Measurements from ENCODE around the gene LRRFIP1.

The LRRFIP1 gene

DNA sequence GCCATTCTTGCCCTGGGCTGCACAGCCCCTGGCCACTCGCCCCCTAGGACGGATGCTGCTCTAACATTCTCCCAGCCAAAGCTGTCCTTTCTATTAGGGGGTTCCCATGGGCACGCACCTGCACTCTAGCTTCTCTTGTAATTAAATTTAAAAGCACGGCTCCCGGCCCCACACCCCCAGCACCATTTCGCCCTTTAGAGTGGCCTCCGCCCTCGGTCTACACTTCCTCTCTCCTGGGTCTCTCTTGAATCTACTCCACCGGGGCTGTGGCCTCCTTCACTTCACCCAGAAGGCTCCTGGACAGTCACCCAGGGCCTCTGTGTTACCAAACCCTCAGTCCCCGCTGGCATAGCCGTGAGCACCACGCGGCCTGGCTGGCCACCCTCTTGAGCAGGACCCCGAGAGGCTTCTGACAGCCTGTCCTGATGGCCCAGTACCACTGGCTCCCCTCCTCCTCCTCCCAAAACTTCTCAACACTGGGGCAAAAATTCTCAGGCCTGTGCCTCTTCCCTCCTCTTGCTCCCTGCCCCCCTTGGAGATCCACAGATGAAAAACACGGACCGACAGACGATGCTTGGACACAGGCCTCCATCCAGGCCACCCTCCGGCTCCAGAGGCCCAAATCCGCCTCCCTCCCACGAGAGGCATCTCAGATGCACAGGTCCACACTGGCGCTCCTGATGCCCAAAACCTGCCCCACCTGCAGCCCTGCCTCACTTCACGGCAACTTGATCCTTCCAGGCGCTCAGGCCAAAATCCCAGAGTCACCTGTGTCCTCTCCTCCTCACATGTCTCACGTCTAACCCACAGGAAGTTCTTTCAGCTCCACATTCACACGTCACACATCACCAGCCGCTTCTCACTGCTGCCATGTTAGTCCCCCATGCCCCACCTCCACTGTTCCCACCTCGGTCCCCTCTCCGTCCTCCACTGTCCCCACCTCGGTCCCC lies 29.9 kb upstream of the LRRFIP1 start:
- Mint-ChIP-seq H3K27me3 (ENCODE audit: low read depth, poor library complexity) (peaks cover 28% of the 10 kb centered on the region), H3K9me3 (no peaks in the 10 kb centered on the region), H3K4me3 (no peak overlapping the region), H3K4me1 (peaks cover 85% of the 10 kb centered on the region), H3K27ac (no peak overlapping the region), H3K36me3 (ENCODE audit: low read depth) (no peaks in the 10 kb centered on the region)
- DNase-seq: no peak
- TF ChIP-seq, protein P1, sequence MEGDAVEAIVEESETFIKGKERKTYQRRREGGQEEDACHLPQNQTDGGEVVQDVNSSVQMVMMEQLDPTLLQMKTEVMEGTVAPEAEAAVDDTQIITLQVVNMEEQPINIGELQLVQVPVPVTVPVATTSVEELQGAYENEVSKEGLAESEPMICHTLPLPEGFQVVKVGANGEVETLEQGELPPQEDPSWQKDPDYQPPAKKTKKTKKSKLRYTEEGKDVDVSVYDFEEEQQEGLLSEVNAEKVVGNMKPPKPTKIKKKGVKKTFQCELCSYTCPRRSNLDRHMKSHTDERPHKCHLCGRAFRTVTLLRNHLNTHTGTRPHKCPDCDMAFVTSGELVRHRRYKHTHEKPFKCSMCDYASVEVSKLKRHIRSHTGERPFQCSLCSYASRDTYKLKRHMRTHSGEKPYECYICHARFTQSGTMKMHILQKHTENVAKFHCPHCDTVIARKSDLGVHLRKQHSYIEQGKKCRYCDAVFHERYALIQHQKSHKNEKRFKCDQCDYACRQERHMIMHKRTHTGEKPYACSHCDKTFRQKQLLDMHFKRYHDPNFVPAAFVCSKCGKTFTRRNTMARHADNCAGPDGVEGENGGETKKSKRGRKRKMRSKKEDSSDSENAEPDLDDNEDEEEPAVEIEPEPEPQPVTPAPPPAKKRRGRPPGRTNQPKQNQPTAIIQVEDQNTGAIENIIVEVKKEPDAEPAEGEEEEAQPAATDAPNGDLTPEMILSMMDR (IDR thresholded peaks at IDR 0.05): no peak

DNA sequence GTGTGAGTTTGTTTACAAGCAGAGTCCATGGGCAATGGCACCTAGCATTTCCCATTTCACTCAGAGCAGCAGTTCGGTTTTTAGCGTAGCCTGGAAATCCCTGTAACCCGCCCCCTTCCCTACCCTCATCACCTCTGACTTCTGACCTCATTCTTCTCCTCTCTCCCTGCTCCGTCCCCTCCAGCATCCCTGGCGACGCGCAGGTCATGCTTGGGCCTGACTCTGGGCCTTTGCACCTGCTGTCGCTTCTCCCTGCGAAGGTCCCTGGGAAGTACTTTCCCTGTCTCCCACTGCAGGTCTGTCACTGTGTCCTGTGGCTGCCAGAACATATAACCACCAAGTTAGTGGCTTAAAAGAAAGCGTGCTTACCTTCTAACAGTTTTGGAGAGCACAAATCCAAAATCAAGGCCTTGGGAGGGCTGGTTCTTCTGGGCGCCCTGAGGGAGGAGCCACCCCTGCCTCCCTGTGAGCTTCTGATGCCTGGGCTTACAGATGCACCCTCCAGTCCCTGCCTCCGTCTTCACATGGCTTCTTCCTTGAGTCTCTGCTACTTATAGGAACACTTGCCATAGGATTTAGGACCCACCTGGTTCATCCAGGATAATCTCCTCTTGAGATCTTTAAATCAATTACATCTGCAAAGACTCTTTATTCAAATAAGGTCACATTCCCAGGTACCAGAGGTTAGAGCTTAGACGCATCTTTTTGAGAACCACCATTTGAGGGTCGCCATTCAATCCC lies 28.7 kb upstream of the LRRFIP1 start:
- Mint-ChIP-seq H3K4me3 (no peak overlapping the region), H3K27ac (peak overlapping the region; percentile 75), H3K9me3 (no peaks in the 10 kb centered on the region), H3K36me3 (ENCODE audit: low read depth) (no peaks in the 10 kb centered on the region), H3K4me1 (peaks cover 85% of the 10 kb centered on the region), H3K27me3 (ENCODE audit: low read depth, poor library complexity) (peaks cover 28% of the 10 kb centered on the region)
- no peak for DNase-seq
- TF ChIP-seq, protein P1 (IDR thresholded peaks at IDR 0.05): no peak

DNA sequence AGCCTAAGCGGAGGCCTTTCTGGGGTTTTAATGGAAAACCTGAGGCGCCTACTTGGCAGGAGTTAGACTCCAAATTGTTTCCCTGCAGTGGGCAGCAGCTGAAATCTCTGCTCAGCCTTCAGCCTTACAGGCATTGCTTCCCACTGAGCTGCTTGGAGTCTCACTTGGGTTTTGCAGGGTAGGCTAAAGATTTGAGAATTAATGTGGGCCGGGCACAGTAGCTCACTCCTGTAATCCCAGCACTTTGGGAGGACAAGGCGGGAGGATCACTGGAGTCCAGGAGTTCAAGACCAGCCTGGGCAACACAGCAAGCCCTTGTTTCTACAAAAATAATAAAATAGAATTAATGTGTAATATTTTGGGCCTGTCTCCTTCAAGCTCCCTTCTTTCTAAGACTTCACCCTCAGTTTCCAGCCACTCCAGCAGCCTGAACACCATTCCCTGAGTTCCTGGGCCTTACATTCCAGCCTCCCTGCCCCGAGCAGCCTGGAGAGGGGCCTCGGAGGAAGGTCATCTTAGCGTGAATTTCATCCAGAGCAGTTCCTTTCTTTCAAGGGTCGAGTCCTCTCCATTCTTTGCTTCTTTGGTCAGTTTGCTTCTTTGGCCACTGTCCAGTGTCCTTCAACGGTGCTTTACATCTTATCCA lies 27.8 kb upstream of the LRRFIP1 start:
- Mint-ChIP-seq H3K4me1 (peaks cover 81% of the 10 kb centered on the region), H3K27ac (peak overlapping the region; percentile 61), H3K9me3 (no peaks in the 10 kb centered on the region), H3K36me3 (ENCODE audit: low read depth) (no peaks in the 10 kb centered on the region), H3K27me3 (ENCODE audit: low read depth, poor library complexity) (peaks cover 28% of the 10 kb centered on the region), H3K4me3 (no peak overlapping the region)
- DNase-seq: no peak
- TF ChIP-seq, protein P1 (IDR thresholded peaks at IDR 0.05): no peak

DNA sequence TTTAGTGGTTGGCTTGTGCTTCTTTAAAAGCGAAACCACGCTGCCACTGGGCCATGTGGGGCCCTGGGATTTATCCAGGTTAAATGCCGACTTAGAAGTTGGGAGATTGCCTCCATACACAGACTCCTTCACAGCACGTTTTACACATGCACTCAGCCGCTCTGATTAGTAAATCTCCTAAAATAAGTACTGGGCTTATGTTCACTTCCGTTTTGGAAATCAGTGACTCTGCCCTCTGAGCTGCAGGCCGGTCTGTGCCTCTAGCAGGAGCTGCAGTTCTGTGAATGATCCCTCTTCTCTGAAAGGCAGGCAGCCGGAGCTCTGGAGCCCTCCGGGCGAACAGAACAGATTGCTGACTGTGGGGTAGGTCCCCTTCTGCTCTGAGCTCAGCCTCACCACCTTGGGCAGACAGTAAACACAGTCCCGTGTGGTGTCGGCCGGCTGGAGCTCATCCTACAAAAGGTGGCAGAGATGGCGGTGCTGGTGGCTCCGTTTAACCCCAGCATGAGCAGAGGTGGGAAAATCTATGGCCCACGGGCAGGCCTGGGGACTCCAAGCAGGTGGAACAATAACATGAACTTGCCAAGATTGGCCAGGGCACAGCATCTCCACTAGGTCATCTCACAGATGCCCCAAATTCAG lies 27.1 kb upstream of the LRRFIP1 start:
- Mint-ChIP-seq H3K4me3 (no peak overlapping the region), H3K27ac (no peak overlapping the region), H3K9me3 (peaks cover 3% of the 10 kb centered on the region), H3K27me3 (ENCODE audit: low read depth, poor library complexity) (peaks cover 24% of the 10 kb centered on the region), H3K36me3 (ENCODE audit: low read depth) (no peaks in the 10 kb centered on the region), H3K4me1 (peaks cover 73% of the 10 kb centered on the region)
- TF ChIP-seq, protein P1 (IDR thresholded peaks at IDR 0.05): no peak
- no peak for DNase-seq

DNA sequence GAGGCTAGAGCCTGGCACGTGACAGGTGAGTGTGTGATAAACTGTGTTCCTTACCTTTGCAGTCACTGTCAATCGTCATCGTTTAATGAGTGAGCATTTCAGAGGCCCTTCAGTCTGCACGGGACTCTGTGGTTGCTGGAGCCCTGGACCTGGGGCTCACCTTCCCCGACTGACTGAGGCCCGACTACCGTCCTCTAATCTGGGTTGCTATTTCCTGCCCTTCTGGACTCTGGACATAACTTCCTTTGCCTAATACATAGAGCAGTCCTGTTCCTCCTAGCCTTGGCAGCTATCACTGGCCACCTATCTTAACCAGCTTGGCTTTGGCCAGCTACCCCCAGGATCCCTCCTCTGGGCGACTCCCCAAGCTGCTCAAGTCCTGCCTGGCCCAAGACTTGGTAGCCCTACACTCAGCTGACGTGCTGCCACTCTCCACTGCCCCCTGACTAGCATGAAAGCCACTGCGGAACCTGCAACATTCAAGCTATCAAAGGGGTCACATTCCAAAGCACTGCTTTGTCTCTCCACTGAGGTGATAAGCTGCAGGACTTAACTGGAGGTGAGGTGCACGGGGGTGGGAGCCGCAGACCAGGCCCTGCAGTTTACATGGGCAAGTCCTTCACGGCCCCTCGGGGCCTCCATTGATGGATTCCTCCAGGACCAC lies 25.8 kb upstream of the LRRFIP1 start:
- Mint-ChIP-seq H3K4me3 (no peak overlapping the region), H3K36me3 (ENCODE audit: low read depth) (no peaks in the 10 kb centered on the region), H3K9me3 (peaks cover 10% of the 10 kb centered on the region), H3K27ac (no peak overlapping the region), H3K4me1 (peaks cover 71% of the 10 kb centered on the region), H3K27me3 (ENCODE audit: low read depth, poor library complexity) (peaks cover 27% of the 10 kb centered on the region)
- DNase-seq: no peak
- TF ChIP-seq, protein P1 (IDR thresholded peaks at IDR 0.05): no peak

All from nephron progenitor cell (in vitro differentiated cells).